Esophagus squamous epithelium (tissue), 5 donors: ENCODE data around the gene PLEKHA8. TPM values are rescaled to one million over a fixed set of nuclear protein-coding genes. Genes with fewer than 3 reads are reported as not detected.

Experiments
- DNase-seq: peaks from one replicate; lab custom pipeline; 2025; lab: John Stamatoyannopoulos, UW
- H3K27ac ChIP-seq, 4 donors: fragments of 200-600 bp; sonication (generic); one replicate each; pipeline ENCODE4 v1.5.1; 2016 to 2019; ENCODE audit warnings: mild to moderate bottlenecking in 1 of 4
- H3K27me3 ChIP-seq, 4 donors: fragments of 200-600 bp; sonication (generic); 1 replicate in 3 of 4; 2 replicates in 1 of 4; pipeline versions ENCODE4 v1.5.1 to v1.6.0; 2017 to 2021; ENCODE audit warnings: antibody characterized with exemption in 1 of 4
- H3K36me3 ChIP-seq, 3 donors: fragments of 200-600 bp; sonication (generic); one replicate each; pipeline ENCODE4 v1.5.1; 2016 to 2019
- H3K4me1 ChIP-seq, 3 donors: fragments of 200-600 bp; sonication (generic); one replicate each; pipeline ENCODE4 v1.5.1; 2017 to 2019
- H3K4me3 ChIP-seq, 4 donors: fragments of 200-600 bp; sonication (generic); 1 replicate in 3 of 4; 2 replicates in 1 of 4; pipeline ENCODE4 v1.5.1; 2016 to 2019; ENCODE audit warnings: mild to moderate bottlenecking in 2 of 4, moderate library complexity in 1 of 4
- H3K9me3 ChIP-seq, 3 donors: fragments of 200-600 bp; sonication (generic); one replicate each; pipeline ENCODE4 v1.5.1; 2016 to 2019
- POLR2A ChIP-seq, 4 donors: fragments of 450-650 bp; IDR thresholded peaks; one replicate each; pipeline ENCODE4 v1.6.1; 2017; ENCODE audit warnings: antibody characterized with exemption in 4 of 4, mild to moderate bottlenecking in 4 of 4, moderate library complexity in 3 of 4
- WGBS, 2 donors: methylation state at CpG; one replicate each; pipeline ENCODE4 v1.1.5; 2018; 5-methylcytosine and 5-hydroxymethylcytosine counted together
- intact Hi-C: fragments of 100-400 bp; cut with DNase I; formaldehyde crosslinking; loops from one replicate; pipeline ENCODE4 v1.15.0; 2022
- total RNA-seq, 4 donors: library from RNA; depleted of rRNA; stranded (reverse); fragments of >200 nt; gene quantifications; one replicate each; pipeline ENCODE4 v1.1.0, GENCODE V29; 2016
- TF ChIP-seq, protein P1 (sequence below), 6 experiments: fragments of 450-650 bp in 4 of 6; fragments of 200-600 bp in 2 of 6; sonication (generic) in 2 of 6; IDR thresholded peaks; one replicate each; pipeline ENCODE4 v1.5.1; 2016 to 2019; ENCODE audit warnings: antibody characterized with exemption in 6 of 6, mild to moderate bottlenecking in 4 of 6, moderate library complexity in 4 of 6
- donor health status: DM: yes; HTN: yes; CAD: no.

PLEKHA8 gene
- total RNA-seq, 4 donors from 2014 or later = 5.1 to 10.5 (median 5.9) TPM

- Histone ChIP-seq H3K27me3 (no peaks in the 10 kb centered on the region), H3K4me3 (no peak overlapping the region), H3K9me3 (no peaks in the 10 kb centered on the region), H3K4me1 (peaks cover 2 to 14% (median 4%) of the 10 kb centered on the region in 3 donors), H3K27ac (no peak overlapping the region), H3K36me3 (peaks cover 0 to 40% (median 9%) of the 10 kb centered on the region in 3 donors)
- 90 to 93% methylated on average over 1 of the region's 1 CpG for WGBS, 2 donors
- intact Hi-C loops = no loop called here
- no peak for DNase-seq
- TF ChIP-seq, protein P1, sequence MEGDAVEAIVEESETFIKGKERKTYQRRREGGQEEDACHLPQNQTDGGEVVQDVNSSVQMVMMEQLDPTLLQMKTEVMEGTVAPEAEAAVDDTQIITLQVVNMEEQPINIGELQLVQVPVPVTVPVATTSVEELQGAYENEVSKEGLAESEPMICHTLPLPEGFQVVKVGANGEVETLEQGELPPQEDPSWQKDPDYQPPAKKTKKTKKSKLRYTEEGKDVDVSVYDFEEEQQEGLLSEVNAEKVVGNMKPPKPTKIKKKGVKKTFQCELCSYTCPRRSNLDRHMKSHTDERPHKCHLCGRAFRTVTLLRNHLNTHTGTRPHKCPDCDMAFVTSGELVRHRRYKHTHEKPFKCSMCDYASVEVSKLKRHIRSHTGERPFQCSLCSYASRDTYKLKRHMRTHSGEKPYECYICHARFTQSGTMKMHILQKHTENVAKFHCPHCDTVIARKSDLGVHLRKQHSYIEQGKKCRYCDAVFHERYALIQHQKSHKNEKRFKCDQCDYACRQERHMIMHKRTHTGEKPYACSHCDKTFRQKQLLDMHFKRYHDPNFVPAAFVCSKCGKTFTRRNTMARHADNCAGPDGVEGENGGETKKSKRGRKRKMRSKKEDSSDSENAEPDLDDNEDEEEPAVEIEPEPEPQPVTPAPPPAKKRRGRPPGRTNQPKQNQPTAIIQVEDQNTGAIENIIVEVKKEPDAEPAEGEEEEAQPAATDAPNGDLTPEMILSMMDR (IDR thresholded peaks at IDR 0.05) = no peak
- no peak for TF ChIP-seq POLR2A (IDR thresholded peaks at IDR 0.05)
Observed at GRCh38 chr7:30019387-30019786, 8.8 kb upstream of the PLEKHA8 start.

DNA sequence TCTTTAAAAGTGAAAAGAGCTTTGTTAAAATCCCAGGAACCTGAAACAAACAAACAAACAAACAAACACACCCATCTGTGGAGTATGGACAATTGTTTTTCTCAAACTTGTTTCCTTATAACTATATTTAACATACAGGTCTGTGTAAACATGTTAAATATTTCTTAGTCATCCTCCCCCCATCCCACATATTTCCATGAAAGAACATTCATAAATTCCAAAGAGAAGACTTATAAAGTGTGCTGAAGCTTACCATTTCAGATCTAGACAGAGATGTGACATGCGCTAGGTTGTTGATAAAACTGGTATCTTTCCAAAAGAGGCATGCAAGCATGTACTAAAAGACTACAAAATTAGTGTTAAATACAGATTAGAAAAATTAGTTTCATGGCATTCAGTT, 8.3 kb upstream of the PLEKHA8 start:
- H3K27me3 ChIP-seq = no peaks in the 10 kb centered on the region
- H3K9me3 ChIP-seq = no peaks in the 10 kb centered on the region
- H3K36me3 ChIP-seq = peaks cover 0 to 34% (median 9%) of the 10 kb centered on the region in 3 donors
- no peak overlapping the region for H3K4me3 ChIP-seq
- intact Hi-C loops = no loop called here
- TF ChIP-seq, protein P1 (IDR thresholded peaks at IDR 0.05) = no peak
- no peak for TF ChIP-seq POLR2A (IDR thresholded peaks at IDR 0.05)
- peaks cover 7 to 20% (median 8%) of the 10 kb centered on the region in 3 donors for H3K4me1 ChIP-seq
- 96 to 100% methylated on average over 1 of the region's 1 CpG for WGBS, 2 donors
- no peak for DNase-seq
- no peak overlapping the region for H3K27ac ChIP-seq

DNA sequence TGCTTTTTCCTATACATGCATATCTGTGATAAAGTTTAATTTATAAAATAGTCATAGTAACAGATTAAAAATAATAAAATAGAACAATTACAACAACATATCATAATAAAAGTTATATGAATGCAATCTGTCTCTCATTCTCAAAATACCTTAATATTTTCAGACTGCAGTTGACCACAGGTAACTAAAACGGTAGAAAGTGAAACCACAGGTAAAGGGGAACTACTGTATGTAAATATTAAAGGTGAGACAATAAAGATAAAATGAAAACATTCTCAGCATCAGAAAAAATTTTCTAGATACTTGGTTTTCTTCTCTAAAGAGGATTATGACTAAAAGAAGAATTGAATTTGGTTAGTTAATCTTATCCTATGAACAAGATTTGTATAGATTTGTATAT, 7.7 kb upstream of the PLEKHA8 start:
- peaks cover 0 to 29% (median 9%) of the 10 kb centered on the region in 3 donors for H3K36me3 ChIP-seq
- no peak for DNase-seq
- no peaks in the 10 kb centered on the region for H3K27me3 ChIP-seq
- H3K4me3 ChIP-seq = no peak overlapping the region
- no peak overlapping the region for H3K27ac ChIP-seq
- no peak for TF ChIP-seq POLR2A (IDR thresholded peaks at IDR 0.05)
- TF ChIP-seq, protein P1 (IDR thresholded peaks at IDR 0.05) = no peak
- H3K9me3 ChIP-seq = no peaks in the 10 kb centered on the region
- WGBS, 2 donors = 23 to 25% methylated on average over 1 of the region's 1 CpG
- intact Hi-C loops = no loop called here
- H3K4me1 ChIP-seq = peaks cover 10 to 26% (median 14%) of the 10 kb centered on the region in 3 donors

GRCh38 chr7:30022991-30023390, 5.2 kb upstream of the PLEKHA8 start:
- no peak for DNase-seq
- intact Hi-C loops = no loop called here
- no peak for TF ChIP-seq POLR2A (IDR thresholded peaks at IDR 0.05)
- TF ChIP-seq, protein P1 (IDR thresholded peaks at IDR 0.05) = no peak
- Histone ChIP-seq H3K4me3 (no peak overlapping the region), H3K4me1 (peaks cover 15 to 40% (median 16%) of the 10 kb centered on the region in 3 donors), H3K9me3 (no peaks in the 10 kb centered on the region), H3K27ac (no peak overlapping the region), H3K27me3 (no peaks in the 10 kb centered on the region), H3K36me3 (peaks cover 0 to 10% (median 0%) of the 10 kb centered on the region in 3 donors)

DNA sequence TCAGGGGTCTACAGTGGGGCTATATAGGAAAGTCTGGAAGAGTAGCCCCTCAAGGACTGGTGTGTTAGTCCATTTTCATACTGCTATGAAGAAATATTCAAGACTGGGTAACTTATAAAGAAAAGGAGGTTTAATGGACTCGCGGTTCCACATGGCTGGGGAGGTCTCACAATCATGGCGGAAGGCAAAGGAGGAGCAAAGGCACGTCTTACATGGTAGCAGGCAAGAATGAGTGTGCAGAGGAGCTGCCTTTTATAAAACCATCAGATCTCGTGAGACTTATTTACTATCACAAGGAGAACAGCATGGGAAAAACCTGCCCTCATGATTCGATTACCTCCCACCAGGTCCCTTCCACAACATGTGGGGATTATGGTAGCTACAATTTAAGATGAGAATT, 4.7 kb upstream of the PLEKHA8 start:
- DNase-seq = no peak
- peaks cover 0 to 5% (median 0%) of the 10 kb centered on the region in 3 donors for H3K36me3 ChIP-seq
- WGBS, 2 donors = 89 to 95% methylated on average over 6 of the region's 6 CpGs
- no peaks in the 10 kb centered on the region for H3K27me3 ChIP-seq
- H3K9me3 ChIP-seq = no peaks in the 10 kb centered on the region
- H3K27ac ChIP-seq = no peak overlapping the region
- intact Hi-C loops = no loop called here
- peaks cover 15 to 40% (median 16%) of the 10 kb centered on the region in 3 donors for H3K4me1 ChIP-seq
- no peak overlapping the region for H3K4me3 ChIP-seq
- no peak for TF ChIP-seq POLR2A (IDR thresholded peaks at IDR 0.05)
- TF ChIP-seq, protein P1 (IDR thresholded peaks at IDR 0.05) = no peak
